Activated T-helper 1 cell treated with anti-CD3 and anti-CD28 coated beads, Interleukin-12 subunit alpha, Interleukin-12 subunit beta, Interleukin-2, Interleukin-4 antibody, amounts not matched to agents 30 ng/mL and 10 ng/mL and 1 ng/mL, durations not matched to agents 14 hours and 24 hours and 36 hours (primary cell): ENCODE measurements around the gene AURKB. TPM values are rescaled to one million over a fixed set of nuclear protein-coding genes. Genes with fewer than 3 reads are reported as not detected.
A peak's percentile ranks its signal among the peaks of the same experiment; 100 is the strongest.

Experiments
- DNase-seq: peaks from one replicate; pipeline ENCODE4 v3.0.0; 2021; ENCODE audit warnings: low spot score
- H3K27ac Mint-ChIP-seq: one replicate; pipeline ENCODE4 v1.8.0; 2021; ENCODE audit warnings: mild to moderate bottlenecking, mixed read lengths
- H3K27me3 Mint-ChIP-seq: one replicate; pipeline ENCODE4 v1.8.0; 2022; ENCODE audit warnings: mild to moderate bottlenecking, moderate library complexity, mixed read lengths; ENCODE audit not compliant: insufficient read depth
- H3K36me3 Mint-ChIP-seq: one replicate; pipeline ENCODE4 v1.8.0; 2021; ENCODE audit warnings: low read depth, mixed read lengths
- H3K4me1 Mint-ChIP-seq: one replicate; pipeline ENCODE4 v1.8.0; 2021; ENCODE audit warnings: low read depth, mixed read lengths
- H3K4me3 Mint-ChIP-seq: one replicate; pipeline ENCODE4 v1.8.0; 2021; ENCODE audit warnings: mild to moderate bottlenecking, moderate library complexity, mixed read lengths
- H3K9me3 Mint-ChIP-seq: one replicate; pipeline ENCODE4 v1.8.0; 2021; ENCODE audit warnings: mixed read lengths
- intact Hi-C: fragments of 100-400 bp; cut with micrococcal nuclease; formaldehyde crosslinking; loops from one replicate; pipeline ENCODE4 v1.15.1; 2024
- total RNA-seq: library from RNA; stranded (reverse); gene quantifications from 2 replicates; pipeline ENCODE4 v1.2.3, GENCODE V29; 2022

AURKB gene
- total RNA-seq, 1 donor from 2014 or later: 82.2 TPM

- Mint-ChIP-seq H3K27ac (peak overlapping the region; percentile 77), H3K4me1 (peaks cover 56% of the 10 kb centered on the region), H3K9me3 (no peaks in the 10 kb centered on the region), H3K27me3 (no peaks in the 10 kb centered on the region), H3K4me3 (peak overlapping the region; percentile 87), H3K36me3 (peaks cover 27% of the 10 kb centered on the region)
- intact Hi-C loops: no loop called here
- DNase-seq: no peak
Observed at GRCh38 chr17:8160741-8161221, 49.6 kb downstream of the AURKB start.

DNA sequence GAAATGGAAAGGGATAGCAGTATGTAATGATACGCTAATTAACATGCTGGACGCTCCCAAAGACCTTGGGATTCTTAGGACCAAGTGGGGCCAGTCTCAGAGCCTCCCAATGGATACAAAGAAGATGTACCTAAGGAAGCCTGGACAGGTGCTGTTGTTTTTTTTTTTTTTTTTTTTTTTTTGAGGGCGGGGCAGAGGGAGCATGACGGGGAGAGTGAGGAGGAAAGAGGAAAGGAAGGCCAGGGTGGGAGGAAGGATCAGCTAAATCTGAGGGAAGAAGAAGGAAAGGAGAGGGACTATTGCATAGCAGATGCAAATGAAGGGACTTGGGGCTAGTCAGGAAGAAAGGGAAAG, 50.2 kb downstream of the AURKB start:
- H3K9me3 Mint-ChIP-seq: no peaks in the 10 kb centered on the region
- peaks cover 55% of the 10 kb centered on the region for H3K4me1 Mint-ChIP-seq
- DNase-seq: no peak
- intact Hi-C loops: no loop called here
- peak overlapping the region; percentile 87 for H3K4me3 Mint-ChIP-seq
- H3K27ac Mint-ChIP-seq: peak overlapping the region; percentile 77
- peaks cover 27% of the 10 kb centered on the region for H3K36me3 Mint-ChIP-seq
- no peaks in the 10 kb centered on the region for H3K27me3 Mint-ChIP-seq

DNA sequence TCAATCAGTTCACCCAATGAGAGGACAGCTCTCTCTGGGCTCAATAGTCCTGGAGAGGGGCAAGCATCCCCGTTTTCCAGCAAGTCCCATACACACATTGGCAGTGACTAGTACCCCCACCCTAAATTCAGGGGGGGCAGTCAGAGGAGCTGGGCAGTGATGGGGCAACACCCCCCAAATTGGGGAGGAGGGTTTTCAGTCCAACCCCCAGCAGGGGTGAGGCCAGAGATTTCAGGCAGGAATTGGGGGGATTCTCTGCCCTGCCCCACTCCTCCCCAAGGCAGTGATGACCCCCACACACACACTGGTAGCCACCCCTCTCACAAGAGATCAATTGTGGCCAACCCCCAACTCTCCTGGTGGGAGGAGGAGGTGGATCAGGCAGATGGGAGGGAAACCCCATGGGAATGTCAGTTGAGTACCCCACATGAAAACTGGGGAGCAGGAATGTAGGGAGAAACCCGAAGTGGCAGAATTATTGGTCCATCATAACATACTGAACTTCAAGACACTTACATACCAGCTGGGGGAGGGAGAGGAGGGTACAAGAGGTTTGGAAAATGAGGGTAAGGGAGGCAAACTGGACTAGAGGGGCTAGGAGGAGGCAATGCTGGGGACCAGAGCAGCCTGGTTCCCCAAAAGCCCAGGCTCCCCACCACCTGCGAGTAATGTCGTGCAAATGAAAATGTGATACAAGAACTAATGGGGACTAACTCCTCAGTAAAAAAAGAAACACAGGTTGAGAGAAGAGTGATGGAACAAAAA, 50.7 kb downstream of the AURKB start:
- no peak for DNase-seq
- intact Hi-C loops: loop anchor here (2.0 to 10.0 kb wide), 4 partner anchors 65 to 1145 kb away; partner anchors contain the start of genes MPDU1, RNASEK, TP53 and WRAP53
- H3K4me3 Mint-ChIP-seq: peak overlapping the region; percentile 74
- peaks cover 50% of the 10 kb centered on the region for H3K4me1 Mint-ChIP-seq
- peak overlapping the region; percentile 33 for H3K27ac Mint-ChIP-seq
- H3K36me3 Mint-ChIP-seq: peaks cover 27% of the 10 kb centered on the region
- H3K27me3 Mint-ChIP-seq: no peaks in the 10 kb centered on the region
- no peaks in the 10 kb centered on the region for H3K9me3 Mint-ChIP-seq

GRCh38 chr17:8159032-8159400, 51.4 kb downstream of the AURKB start:
- Mint-ChIP-seq H3K4me3 (peak overlapping the region; percentile 61), H3K36me3 (peaks cover 27% of the 10 kb centered on the region), H3K9me3 (no peaks in the 10 kb centered on the region), H3K27ac (peak overlapping the region; percentile 92), H3K4me1 (peaks cover 47% of the 10 kb centered on the region), H3K27me3 (no peaks in the 10 kb centered on the region)
- intact Hi-C loops: loop anchor here (2.0 to 10.0 kb wide), 4 partner anchors 64 to 1144 kb away; partner anchors contain the start of genes MPDU1, RNASEK, TP53 and WRAP53
- DNase-seq: no peak

DNA sequence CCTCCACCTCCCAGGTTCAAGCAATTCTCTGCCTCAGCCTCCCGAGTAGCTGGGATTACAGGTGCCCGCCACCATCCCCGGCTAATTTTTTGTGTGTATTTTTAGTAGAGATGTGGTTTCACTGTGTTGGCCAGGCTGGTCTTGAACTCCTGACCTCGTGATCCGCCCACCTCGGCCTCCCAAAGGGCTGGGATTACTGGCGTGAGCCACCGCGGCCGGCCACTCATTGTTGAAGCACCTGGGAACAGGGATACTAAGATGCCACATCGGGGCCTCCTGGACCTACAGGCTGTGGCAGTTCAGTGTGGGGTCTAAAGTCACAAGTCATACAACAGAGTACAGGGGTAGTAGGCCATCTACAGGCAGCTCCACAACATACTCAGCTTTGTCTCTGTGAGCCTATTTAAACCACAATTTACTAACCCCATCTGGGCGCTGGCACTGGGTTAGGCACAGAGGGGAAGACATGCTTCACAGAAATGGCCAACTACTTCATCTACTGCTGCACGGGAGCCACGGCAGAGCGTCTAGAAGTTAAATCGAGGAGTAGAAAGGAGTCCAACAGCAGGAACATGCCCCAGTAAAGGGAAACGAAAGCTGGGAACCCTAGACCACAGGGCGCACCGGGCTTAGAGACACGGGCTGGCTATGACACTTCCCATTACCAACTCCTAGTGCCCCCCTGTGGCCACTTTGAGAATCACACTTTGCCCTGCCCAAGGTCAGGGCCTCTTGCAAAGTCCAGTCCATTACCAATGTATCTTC, 51.9 kb downstream of the AURKB start:
- Mint-ChIP-seq H3K4me3 (peak overlapping the region; percentile 61), H3K9me3 (no peaks in the 10 kb centered on the region), H3K27me3 (no peaks in the 10 kb centered on the region), H3K36me3 (peaks cover 27% of the 10 kb centered on the region), H3K27ac (peak overlapping the region; percentile 92), H3K4me1 (peaks cover 47% of the 10 kb centered on the region)
- DNase-seq: peak; percentile 84
- intact Hi-C loops: loop anchor here (2.0 to 10.0 kb wide), 4 partner anchors 64 to 1144 kb away; partner anchors contain the start of genes MPDU1, RNASEK, TP53 and WRAP53

GRCh38 chr17:8156246-8156992, 54.0 kb downstream of the AURKB start:
- peak; percentile 100 for DNase-seq
- H3K9me3 Mint-ChIP-seq: no peaks in the 10 kb centered on the region
- intact Hi-C loops: loop anchor here (1.0 to 10.0 kb wide), 13 partner anchors 8 to 1142 kb away; partner anchors contain the start of genes CNTROB, MPDU1, PFAS and RNASEK
- no peak overlapping the region for H3K4me3 Mint-ChIP-seq
- no peaks in the 10 kb centered on the region for H3K27me3 Mint-ChIP-seq
- no peak overlapping the region for H3K27ac Mint-ChIP-seq
- peaks cover 23% of the 10 kb centered on the region for H3K36me3 Mint-ChIP-seq
- peaks cover 56% of the 10 kb centered on the region for H3K4me1 Mint-ChIP-seq

- H3K36me3 Mint-ChIP-seq: peaks cover 19% of the 10 kb centered on the region
- H3K4me1 Mint-ChIP-seq: peaks cover 53% of the 10 kb centered on the region
- no peak overlapping the region for H3K27ac Mint-ChIP-seq
- H3K27me3 Mint-ChIP-seq: no peaks in the 10 kb centered on the region
- no peak overlapping the region for H3K4me3 Mint-ChIP-seq
- no peak for DNase-seq
- intact Hi-C loops: loop anchor here (1.0 to 10.0 kb wide), 13 partner anchors 8 to 1141 kb away; partner anchors contain the start of genes CNTROB, MPDU1, PFAS and RNASEK
- no peaks in the 10 kb centered on the region for H3K9me3 Mint-ChIP-seq
Observed at GRCh38 chr17:8155996-8156245, 54.5 kb downstream of the AURKB start.

GRCh38 chr17:8155231-8155995, 55.0 kb downstream of the AURKB start:
- Mint-ChIP-seq H3K4me3 (no peak overlapping the region), H3K9me3 (no peaks in the 10 kb centered on the region), H3K4me1 (peaks cover 53% of the 10 kb centered on the region), H3K27ac (no peak overlapping the region), H3K36me3 (peaks cover 16% of the 10 kb centered on the region), H3K27me3 (no peaks in the 10 kb centered on the region)
- no peak for DNase-seq
- intact Hi-C loops: loop anchor here (10.0 kb wide), 3 partner anchors 471 to 1141 kb away; partner anchors contain the start of genes MPDU1, RNASEK, TP53 and WRAP53

Other genes with a start within 250 kb of the AURKB start
- gene GUCY2D, start 208.0 kb downstream of the AURKB start, total RNA-seq: not detected in 2 replicates
- gene ALOX15B, start 171.5 kb downstream of the AURKB start, total RNA-seq: not detected in 2 replicates
- gene ALOX12B, start 122.9 kb downstream of the AURKB start, total RNA-seq: 0.51 and 0.78 TPM in 2 replicates
- 0.10 TPM in 1 of 2 replicates, not detected in the other for gene ALOXE3, start 92.1 kb downstream of the AURKB start, total RNA-seq
- 0.88 and 1.8 TPM in 2 replicates for gene HES7, start 86.5 kb downstream of the AURKB start, total RNA-seq
- gene PER1, start 58.2 kb downstream of the AURKB start, total RNA-seq: 36.9 and 37.4 TPM in 2 replicates
- 54.7 and 55.9 TPM in 2 replicates for gene VAMP2, start 47.6 kb downstream of the AURKB start, total RNA-seq
- 19.3 and 20.8 TPM in 2 replicates for gene TMEM107, start 34.2 kb downstream of the AURKB start, total RNA-seq
- gene BORCS6, start 20.4 kb downstream of the AURKB start, total RNA-seq: 6.3 and 6.7 TPM in 2 replicates
- 68.5 and 76.3 TPM in 2 replicates for gene CTC1, start 37.5 kb upstream of the AURKB start, total RNA-seq
- gene PFAS, start 38.7 kb upstream of the AURKB start, total RNA-seq: 189 and 204 TPM in 2 replicates
- 52.9 and 57.9 TPM in 2 replicates for gene RANGRF, start 78.1 kb upstream of the AURKB start, total RNA-seq
- gene SLC25A35, start 84.8 kb upstream of the AURKB start, total RNA-seq: 5.3 and 5.5 TPM in 2 replicates
- not detected in 2 replicates for gene ARHGEF15, start 99.7 kb upstream of the AURKB start, total RNA-seq
- not detected in 2 replicates for gene ODF4, start 129.3 kb upstream of the AURKB start, total RNA-seq
- gene RPL26, start 172.6 kb upstream of the AURKB start, total RNA-seq: 2,163 and 2,185 TPM in 2 replicates
- not detected in 2 replicates for gene RNF222, start 187.3 kb upstream of the AURKB start, total RNA-seq
- gene NDEL1, start 225.3 kb upstream of the AURKB start, total RNA-seq: 72.4 and 75.4 TPM in 2 replicates